Measurements from ENCODE around the gene ELMO2.

Gene ELMO2

GRCh38 chr20:46327557-46327956, 78.9 kb downstream of the ELMO2 start:
- no peak overlapping the region for H2BK5ac ChIP-seq (ENCODE audit: low read depth, low read length, poor library complexity, severe bottlenecking)
- H2BK15ac ChIP-seq (ENCODE audit: low read depth, poor library complexity, severe bottlenecking), result no peak overlapping the region
- no peaks in the 10 kb centered on the region for H3K36me3 ChIP-seq (ENCODE audit: control insufficient read depth in 1 of 2, insufficient read depth in 2 of 2, low read depth in 1 of 2, low read length in 2 of 2)
- no peak overlapping the region for H2BK12ac ChIP-seq (ENCODE audit: low read length in 2 of 2)
- H2BK120ac ChIP-seq (ENCODE audit: low read depth, low read length), result no peak overlapping the region
- DNase-seq, result no peak
- no peak overlapping the region for H4K8ac ChIP-seq (ENCODE audit: low read length)
- no peak overlapping the region for H3K18ac ChIP-seq (ENCODE audit: low read depth in 1 of 2, low read length in 2 of 2)
- H3K23ac ChIP-seq (ENCODE audit: low read length in 2 of 2), result no peak overlapping the region
- H3K4ac ChIP-seq (ENCODE audit: low read depth in 1 of 2, low read length in 2 of 2), result no peak overlapping the region
- H3K9ac ChIP-seq (ENCODE audit: low read length), result no peak overlapping the region
- H3K4me3 ChIP-seq (ENCODE audit: insufficient read depth in 1 of 2, low read depth in 1 of 2, low read length in 2 of 2), result no peak overlapping the region
- no peak overlapping the region for H3K4me2 ChIP-seq (ENCODE audit: low read length, poor library complexity, severe bottlenecking)
- H4K91ac ChIP-seq (ENCODE audit: low read length), result no peak overlapping the region
- H3K27me3 ChIP-seq (ENCODE audit: control insufficient read depth in 1 of 2, insufficient read depth in 1 of 2, low read length in 2 of 2), result peaks cover 66 to 89% of the 10 kb centered on the region in 2 experiments
- no peaks in the 10 kb centered on the region for H3K79me1 ChIP-seq (replicated peaks; ENCODE audit: low read length, poor library complexity, severe bottlenecking)
- peaks cover 4% of the 10 kb centered on the region for H3K4me1 ChIP-seq (ENCODE audit: control insufficient read depth, insufficient read depth, low read depth, low read length)
- H2AK5ac ChIP-seq (ENCODE audit: low read length, severe bottlenecking), result no peak overlapping the region
- WGBS, result 85% methylated on average over 4 of the region's 6 CpGs
- H3K9me3 ChIP-seq (ENCODE audit: control insufficient read depth, low read length), result no peaks in the 10 kb centered on the region
- H2AFZ ChIP-seq (ENCODE audit: low read depth, low read length), result no peak overlapping the region
- H3K27ac ChIP-seq (ENCODE audit: low read length, poor library complexity, severe bottlenecking), result no peak overlapping the region
- peak overlapping the region in 1 of 2 experiments; percentile 57 for H3K14ac ChIP-seq (ENCODE audit: low read length in 2 of 2)

- H3K9ac ChIP-seq (ENCODE audit: low read length), result no peak overlapping the region
- H3K36me3 ChIP-seq (ENCODE audit: control insufficient read depth in 1 of 2, insufficient read depth in 2 of 2, low read depth in 1 of 2, low read length in 2 of 2), result no peaks in the 10 kb centered on the region
- no peak overlapping the region for H2BK120ac ChIP-seq (ENCODE audit: low read depth, low read length)
- WGBS, result 100% methylated on average over 1 of the region's 1 CpG
- H2BK15ac ChIP-seq (ENCODE audit: low read depth, poor library complexity, severe bottlenecking), result no peak overlapping the region
- no peak overlapping the region for H3K4me3 ChIP-seq (ENCODE audit: insufficient read depth in 1 of 2, low read depth in 1 of 2, low read length in 2 of 2)
- no peak overlapping the region for H3K4me2 ChIP-seq (ENCODE audit: low read length, poor library complexity, severe bottlenecking)
- H3K27me3 ChIP-seq (ENCODE audit: control insufficient read depth in 1 of 2, insufficient read depth in 1 of 2, low read length in 2 of 2), result peaks cover 60 to 90% of the 10 kb centered on the region in 2 experiments
- H3K79me1 ChIP-seq (replicated peaks; ENCODE audit: low read length, poor library complexity, severe bottlenecking), result no peaks in the 10 kb centered on the region
- H3K14ac ChIP-seq (ENCODE audit: low read length in 2 of 2), result no peak overlapping the region
- H3K23ac ChIP-seq (ENCODE audit: low read length in 2 of 2), result no peak overlapping the region
- H4K91ac ChIP-seq (ENCODE audit: low read length), result no peak overlapping the region
- no peaks in the 10 kb centered on the region for H3K9me3 ChIP-seq (ENCODE audit: control insufficient read depth, low read length)
- no peak overlapping the region for H2BK12ac ChIP-seq (ENCODE audit: low read length in 2 of 2)
- DNase-seq, result no peak
- H4K8ac ChIP-seq (ENCODE audit: low read length), result no peak overlapping the region
- peaks cover 4% of the 10 kb centered on the region for H3K4me1 ChIP-seq (ENCODE audit: control insufficient read depth, insufficient read depth, low read depth, low read length)
- no peak overlapping the region for H3K18ac ChIP-seq (ENCODE audit: low read depth in 1 of 2, low read length in 2 of 2)
- H3K27ac ChIP-seq (ENCODE audit: low read length, poor library complexity, severe bottlenecking), result no peak overlapping the region
- no peak overlapping the region for H2BK5ac ChIP-seq (ENCODE audit: low read depth, low read length, poor library complexity, severe bottlenecking)
- H2AFZ ChIP-seq (ENCODE audit: low read depth, low read length), result no peak overlapping the region
- no peak overlapping the region for H2AK5ac ChIP-seq (ENCODE audit: low read length, severe bottlenecking)
- no peak overlapping the region for H3K4ac ChIP-seq (ENCODE audit: low read depth in 1 of 2, low read length in 2 of 2)
These were observed 80.6 kb downstream of the ELMO2 start for GRCh38 chr20:46325789-46326188.

GRCh38 chr20:46324960-46325703, 81.3 kb downstream of the ELMO2 start:
- Histone ChIP-seq H3K18ac (ENCODE audit: low read depth in 1 of 2, low read length in 2 of 2) (no peak overlapping the region), H2BK12ac (ENCODE audit: low read length in 2 of 2) (no peak overlapping the region), H3K79me1 (replicated peaks; ENCODE audit: low read length, poor library complexity, severe bottlenecking) (no peaks in the 10 kb centered on the region), H4K91ac (ENCODE audit: low read length) (no peak overlapping the region), H3K9me3 (ENCODE audit: control insufficient read depth, low read length) (no peaks in the 10 kb centered on the region), H3K36me3 (ENCODE audit: control insufficient read depth in 1 of 2, insufficient read depth in 2 of 2, low read depth in 1 of 2, low read length in 2 of 2) (no peaks in the 10 kb centered on the region), H4K8ac (ENCODE audit: low read length) (no peak overlapping the region), H3K14ac (ENCODE audit: low read length in 2 of 2) (no peak overlapping the region), H3K23ac (ENCODE audit: low read length in 2 of 2) (no peak overlapping the region), H2AFZ (ENCODE audit: low read depth, low read length) (no peak overlapping the region), H2BK120ac (ENCODE audit: low read depth, low read length) (no peak overlapping the region), H3K27ac (ENCODE audit: low read length, poor library complexity, severe bottlenecking) (no peak overlapping the region), H3K27me3 (ENCODE audit: control insufficient read depth in 1 of 2, insufficient read depth in 1 of 2, low read length in 2 of 2) (peaks cover 64 to 92% of the 10 kb centered on the region in 2 experiments), H3K4me3 (ENCODE audit: insufficient read depth in 1 of 2, low read depth in 1 of 2, low read length in 2 of 2) (no peak overlapping the region), H2AK5ac (ENCODE audit: low read length, severe bottlenecking) (no peak overlapping the region), H3K9ac (ENCODE audit: low read length) (no peak overlapping the region), H2BK5ac (ENCODE audit: low read depth, low read length, poor library complexity, severe bottlenecking) (no peak overlapping the region), H2BK15ac (ENCODE audit: low read depth, poor library complexity, severe bottlenecking) (no peak overlapping the region), H3K4me2 (ENCODE audit: low read length, poor library complexity, severe bottlenecking) (no peak overlapping the region), H3K4ac (ENCODE audit: low read depth in 1 of 2, low read length in 2 of 2) (no peak overlapping the region), H3K4me1 (ENCODE audit: control insufficient read depth, insufficient read depth, low read depth, low read length) (peaks cover 2% of the 10 kb centered on the region)
- DNase-seq, result peak; percentile 43
- 56% methylated on average over 6 of the region's 6 CpGs for WGBS

GRCh38 chr20:46324379-46324778, 82.0 kb downstream of the ELMO2 start:
- Histone ChIP-seq H4K91ac (ENCODE audit: low read length) (no peak overlapping the region), H2BK15ac (ENCODE audit: low read depth, poor library complexity, severe bottlenecking) (no peak overlapping the region), H3K18ac (ENCODE audit: low read depth in 1 of 2, low read length in 2 of 2) (no peak overlapping the region), H3K4me3 (ENCODE audit: insufficient read depth in 1 of 2, low read depth in 1 of 2, low read length in 2 of 2) (no peak overlapping the region), H3K14ac (ENCODE audit: low read length in 2 of 2) (no peak overlapping the region), H3K4ac (ENCODE audit: low read depth in 1 of 2, low read length in 2 of 2) (no peak overlapping the region), H3K4me2 (ENCODE audit: low read length, poor library complexity, severe bottlenecking) (no peak overlapping the region), H2BK5ac (ENCODE audit: low read depth, low read length, poor library complexity, severe bottlenecking) (no peak overlapping the region), H3K9ac (ENCODE audit: low read length) (no peak overlapping the region), H2AK5ac (ENCODE audit: low read length, severe bottlenecking) (no peak overlapping the region), H3K4me1 (ENCODE audit: control insufficient read depth, insufficient read depth, low read depth, low read length) (no peaks in the 10 kb centered on the region), H3K36me3 (ENCODE audit: control insufficient read depth in 1 of 2, insufficient read depth in 2 of 2, low read depth in 1 of 2, low read length in 2 of 2) (no peaks in the 10 kb centered on the region), H2AFZ (ENCODE audit: low read depth, low read length) (no peak overlapping the region), H3K9me3 (ENCODE audit: control insufficient read depth, low read length) (no peaks in the 10 kb centered on the region), H2BK12ac (ENCODE audit: low read length in 2 of 2) (no peak overlapping the region), H3K27me3 (ENCODE audit: control insufficient read depth in 1 of 2, insufficient read depth in 1 of 2, low read length in 2 of 2) (peaks cover 69 to 92% of the 10 kb centered on the region in 2 experiments), H4K8ac (ENCODE audit: low read length) (no peak overlapping the region), H2BK120ac (ENCODE audit: low read depth, low read length) (no peak overlapping the region), H3K79me1 (replicated peaks; ENCODE audit: low read length, poor library complexity, severe bottlenecking) (no peaks in the 10 kb centered on the region), H3K23ac (ENCODE audit: low read length in 2 of 2) (no peak overlapping the region), H3K27ac (ENCODE audit: low read length, poor library complexity, severe bottlenecking) (no peak overlapping the region)
- no peak for DNase-seq
- 79% methylated on average over 2 of the region's 7 CpGs for WGBS
